Astrocyte of the hippocampus (primary cell): ENCODE measurements around the gene RNF149.

Source experiments
- DNase-seq: peaks from one replicate; pipeline ENCODE4 v3.0.0; 2011; ENCODE audit warnings: low read depth, low spot score

Gene RNF149

DNA sequence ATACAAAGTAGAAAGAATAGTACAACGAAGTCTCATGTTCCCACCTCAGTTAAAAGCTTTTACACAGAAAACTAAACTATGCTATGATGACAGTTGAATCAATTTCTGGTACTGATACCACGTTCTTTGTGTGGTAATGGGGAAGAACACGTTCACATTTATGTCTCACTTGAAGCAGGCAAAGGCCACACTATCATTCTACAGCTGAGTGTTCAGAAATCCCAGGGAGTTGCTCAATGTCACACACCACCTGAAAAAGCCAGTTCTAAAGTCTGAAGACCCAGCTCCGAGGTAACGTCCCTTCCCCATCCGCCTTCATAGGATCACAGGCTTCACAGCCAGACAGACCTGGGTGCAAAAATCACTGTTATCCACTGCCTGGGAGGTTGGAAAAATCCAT lies 8.9 kb downstream of the RNF149 start:
- no peak for DNase-seq

DNA sequence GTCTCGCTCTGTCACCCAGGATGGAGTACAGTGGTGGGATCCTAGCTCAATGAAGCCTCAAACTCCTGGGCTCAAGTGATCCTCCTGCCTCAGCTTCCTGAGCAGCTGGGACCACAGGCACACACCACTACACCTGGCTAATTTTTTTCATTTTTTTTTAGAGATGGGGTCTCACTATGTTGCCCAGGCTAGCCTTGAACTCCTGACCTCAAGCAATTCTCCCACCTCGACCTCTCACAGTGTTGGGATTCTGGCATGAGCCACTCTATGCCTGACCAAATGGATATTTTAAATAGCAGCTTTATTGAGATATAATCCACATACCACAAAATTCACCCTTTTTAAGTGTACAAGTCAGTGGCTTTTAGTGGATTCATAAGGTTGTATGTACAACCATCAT lies 11.1 kb downstream of the RNF149 start:
- DNase-seq: no peak

DNA sequence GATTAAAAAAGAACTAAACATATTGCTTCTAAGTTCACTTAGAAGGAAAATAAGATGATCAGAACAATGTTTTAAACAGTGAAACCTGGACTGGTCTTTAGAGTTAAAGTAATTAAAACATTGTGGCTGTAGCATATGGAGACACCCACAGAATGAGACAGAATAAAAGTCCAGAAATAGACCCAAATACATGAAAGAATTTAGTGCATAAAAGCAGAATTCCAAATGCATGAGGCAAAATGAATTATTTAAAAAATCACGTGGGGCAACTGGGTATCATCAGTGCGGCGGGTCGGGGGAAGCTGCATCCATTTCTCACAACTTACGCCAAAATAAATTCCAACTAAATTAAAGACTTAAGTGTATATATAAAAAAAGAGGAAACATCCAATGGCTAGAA lies 12.1 kb downstream of the RNF149 start:
- DNase-seq: no peak

DNA sequence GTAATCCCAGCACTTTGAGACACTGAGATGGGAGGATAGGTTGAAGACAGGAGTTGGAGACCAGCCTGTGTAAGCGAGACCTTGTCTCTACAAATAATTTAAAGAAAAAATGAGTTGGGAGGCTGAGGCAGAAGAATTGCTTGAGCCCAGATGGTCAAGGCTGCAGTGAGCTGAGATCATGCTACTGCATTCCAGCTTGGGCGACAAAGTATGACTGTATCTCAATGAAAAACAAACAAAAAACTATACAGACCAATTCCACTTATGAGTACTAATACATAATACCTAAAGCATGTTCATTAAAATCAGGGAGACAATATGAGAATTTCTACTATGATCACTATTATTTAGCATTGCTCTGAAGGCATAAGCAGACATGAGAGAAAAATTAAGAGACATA lies 12.6 kb downstream of the RNF149 start:
- peak; percentile 42 for DNase-seq

DNA sequence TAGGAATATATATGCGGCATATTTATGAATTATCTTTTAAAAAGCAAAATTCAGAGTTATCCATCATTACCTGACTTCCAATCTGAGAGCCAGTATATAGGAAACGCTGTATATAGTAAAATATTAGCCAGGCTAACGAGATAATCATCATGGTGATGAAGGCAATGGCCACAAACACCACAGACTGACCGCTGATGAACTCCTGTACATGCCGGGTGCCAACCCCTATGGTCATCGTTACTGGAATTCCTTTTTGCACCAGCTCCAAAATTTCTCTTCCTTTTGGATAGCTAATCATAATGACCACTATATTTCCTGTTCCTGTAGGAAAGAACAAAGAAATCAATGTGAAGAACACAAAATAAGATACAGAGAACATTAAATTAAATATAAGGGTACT lies 13.6 kb downstream of the RNF149 start:
- no peak for DNase-seq

DNA sequence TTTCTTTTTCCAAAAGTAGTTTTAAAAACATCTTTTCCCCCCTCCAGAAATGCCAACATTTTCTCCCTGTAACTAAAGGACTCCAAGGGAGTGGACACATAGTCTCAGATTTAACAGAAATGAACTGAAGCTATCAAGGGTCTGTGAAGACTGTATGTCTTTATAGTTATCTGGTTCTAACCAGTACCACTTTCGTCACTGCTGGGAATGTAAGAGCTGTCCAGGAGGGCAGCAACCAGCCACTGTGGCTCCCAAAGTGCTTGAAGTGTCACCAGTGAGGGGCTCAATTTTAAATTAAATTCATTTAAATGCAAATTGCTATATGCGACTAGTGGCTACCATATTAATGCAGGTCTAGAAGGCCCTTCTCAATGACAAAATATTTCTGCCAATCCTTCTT lies 15.0 kb downstream of the RNF149 start:
- no peak for DNase-seq

DNA sequence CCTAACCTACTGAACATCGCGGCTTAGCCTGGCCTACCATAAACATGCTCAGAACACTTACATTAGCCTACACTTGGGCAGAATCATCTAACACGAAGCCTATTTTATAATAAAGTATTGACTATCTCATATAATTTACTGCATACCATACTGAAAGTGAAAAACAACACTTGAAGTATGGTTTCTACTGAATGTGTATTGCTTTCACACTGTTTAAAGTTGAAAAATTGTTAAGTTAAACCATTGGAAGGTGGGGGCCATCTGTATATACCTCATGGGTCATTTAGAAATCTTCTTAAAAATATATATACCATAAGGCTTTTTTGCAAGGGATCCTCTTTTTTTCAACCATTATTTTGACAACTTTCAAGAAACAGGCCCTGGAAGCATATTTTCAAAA lies 16.5 kb downstream of the RNF149 start:
- DNase-seq: no peak

DNA sequence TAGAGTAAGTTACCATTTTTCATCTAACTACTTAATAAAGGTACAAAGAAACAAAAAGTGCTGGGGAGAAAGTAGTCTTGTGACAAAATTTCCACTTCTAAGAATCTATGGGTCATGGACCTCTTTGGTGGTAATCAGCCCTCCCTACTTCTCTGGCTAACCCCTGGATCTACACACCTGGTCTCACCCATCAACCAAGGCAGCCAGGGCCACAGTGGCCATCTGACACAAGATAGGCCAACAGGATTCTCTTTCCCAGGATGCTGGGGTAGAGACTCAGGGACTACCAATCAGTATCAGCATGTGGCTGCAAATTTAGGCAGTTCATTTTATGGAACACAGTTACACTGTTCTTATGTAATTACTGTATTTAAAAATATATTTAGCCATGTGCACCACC lies 17.8 kb downstream of the RNF149 start:
- DNase-seq: no peak

DNA sequence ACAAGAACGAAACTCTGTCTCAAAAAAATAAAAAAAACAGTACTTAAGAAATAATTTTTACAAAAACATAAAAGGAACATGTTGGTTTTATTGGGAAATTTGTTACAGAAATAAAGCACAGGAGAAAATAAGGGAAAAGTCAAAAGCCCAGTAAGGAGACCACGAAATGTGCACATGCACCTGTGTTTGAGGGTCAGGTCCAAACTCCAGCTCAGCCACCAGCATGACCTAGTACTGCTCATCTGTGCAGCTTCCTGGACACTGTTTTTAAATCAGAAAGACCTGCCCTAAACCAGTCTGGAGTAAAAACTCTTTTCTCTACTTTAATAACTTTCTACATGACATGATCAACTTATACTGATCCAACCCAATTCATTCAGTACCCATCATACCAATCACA lies 21.2 kb downstream of the RNF149 start:
- no peak for DNase-seq

DNA sequence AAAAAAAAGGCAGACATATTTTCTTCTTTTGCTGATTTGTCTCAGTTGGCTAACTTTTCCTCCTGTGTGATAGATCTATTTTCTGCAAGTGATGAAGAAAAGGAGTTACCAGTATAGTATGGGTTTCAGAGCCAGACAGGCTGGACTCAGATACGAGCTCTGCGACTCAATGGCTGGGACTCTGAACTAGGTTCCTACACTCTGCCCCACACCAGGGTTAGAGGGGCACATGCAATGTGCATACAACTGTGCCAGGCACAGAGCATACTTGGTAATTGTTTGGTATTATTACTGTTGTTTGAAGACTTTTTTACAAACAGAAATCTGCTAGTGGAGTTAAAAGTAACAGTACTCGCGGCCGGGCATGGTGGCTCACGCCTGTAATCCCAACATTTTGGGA lies 21.8 kb downstream of the RNF149 start:
- DNase-seq: no peak

DNA sequence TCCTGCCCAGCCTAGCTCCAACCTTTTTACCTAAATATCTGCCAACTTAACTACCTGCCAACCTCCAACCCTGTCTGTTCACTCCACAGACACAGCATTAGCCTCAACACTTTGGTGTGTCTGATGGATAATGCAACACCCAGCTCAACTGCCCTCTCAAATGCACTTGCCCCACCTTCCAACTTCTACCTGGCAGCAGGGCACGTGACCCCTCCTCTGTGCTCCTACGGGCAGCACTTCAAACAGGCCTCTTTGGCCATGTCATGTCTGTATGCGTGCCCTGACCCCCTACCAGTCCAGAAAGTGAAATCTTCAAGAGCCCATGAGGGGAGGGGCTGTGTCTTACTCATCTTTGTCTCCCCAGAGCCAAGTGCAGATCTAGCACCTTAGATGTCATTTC lies 25.5 kb downstream of the RNF149 start:
- DNase-seq: no peak

DNA sequence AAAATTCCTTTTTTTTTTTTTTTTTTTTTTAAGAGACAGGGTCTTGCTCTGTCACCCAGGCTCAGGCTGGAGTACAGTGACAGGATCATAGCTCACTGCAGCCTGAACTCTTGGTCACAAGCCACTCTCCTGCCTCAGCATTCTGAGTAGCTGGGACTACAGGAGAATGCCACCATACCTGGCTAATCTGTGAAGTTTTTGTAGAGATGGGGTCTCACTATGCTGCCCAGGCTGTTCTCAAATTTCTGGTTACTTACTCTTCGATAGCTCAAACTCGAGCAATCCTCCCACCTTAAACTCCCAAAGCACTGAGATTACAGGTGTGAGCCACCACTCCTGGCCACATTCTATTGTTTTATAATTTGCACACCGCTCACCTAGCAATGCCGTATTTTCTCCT lies 27.0 kb downstream of the RNF149 start:
- DNase-seq: no peak

DNA sequence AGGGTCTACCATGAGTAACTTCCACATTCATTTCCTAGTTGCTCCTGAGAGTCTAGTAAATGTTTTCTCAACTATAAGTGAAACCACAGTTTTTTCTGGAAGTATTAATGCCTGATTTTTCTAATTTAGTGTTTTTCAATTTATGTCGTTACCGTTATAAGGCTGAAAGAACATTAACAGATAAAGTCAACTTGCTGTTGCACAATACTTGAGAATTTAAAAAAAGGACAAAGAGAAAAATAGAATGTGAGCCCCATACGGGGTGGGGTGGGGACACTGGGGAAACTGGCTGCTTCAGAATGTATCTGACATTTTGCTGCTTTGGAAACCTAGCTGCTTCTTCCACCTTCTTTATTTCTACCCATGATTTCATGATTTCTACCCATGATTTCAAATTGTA lies 29.6 kb downstream of the RNF149 start:
- DNase-seq: no peak

DNA sequence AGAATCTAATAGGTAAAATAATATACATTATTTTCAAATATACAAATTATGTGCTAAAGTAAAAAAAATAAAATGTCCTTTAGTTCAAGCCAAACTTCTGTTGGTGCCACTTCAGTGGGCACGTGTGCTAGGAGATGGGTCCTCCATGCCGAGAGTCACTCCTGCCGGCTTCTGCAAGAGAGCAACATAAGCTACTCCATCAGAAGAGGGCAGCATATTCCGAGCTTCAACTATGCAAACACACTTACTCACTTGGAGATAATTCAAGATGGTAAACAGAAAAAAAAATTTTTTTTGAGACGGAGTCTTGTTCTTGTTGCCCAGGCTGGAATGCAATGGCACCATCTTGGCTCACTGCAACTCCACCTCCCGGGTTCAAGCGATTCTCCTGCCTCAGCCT lies 31.4 kb downstream of the RNF149 start:
- DNase-seq: peak; percentile 38

DNA sequence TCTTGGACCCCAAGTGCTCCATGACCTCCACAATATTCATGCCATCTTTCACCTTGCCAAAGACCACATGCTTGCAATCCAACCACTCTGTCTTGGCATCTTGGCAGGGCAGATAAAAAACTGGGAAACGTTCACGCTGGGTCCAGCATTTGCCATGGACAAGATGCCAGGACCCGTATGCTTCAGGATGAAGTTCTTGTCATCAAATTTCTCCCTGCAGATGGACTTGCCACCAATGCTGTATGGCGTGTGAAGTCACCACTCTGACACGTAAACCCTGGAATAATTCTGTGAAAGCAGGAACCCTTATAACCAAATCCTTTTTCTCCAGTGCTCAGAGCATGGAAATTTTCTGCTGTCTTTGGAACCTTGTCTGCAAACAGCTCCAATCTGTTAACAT lies 34.4 kb downstream of the RNF149 start:
- DNase-seq: no peak

DNA sequence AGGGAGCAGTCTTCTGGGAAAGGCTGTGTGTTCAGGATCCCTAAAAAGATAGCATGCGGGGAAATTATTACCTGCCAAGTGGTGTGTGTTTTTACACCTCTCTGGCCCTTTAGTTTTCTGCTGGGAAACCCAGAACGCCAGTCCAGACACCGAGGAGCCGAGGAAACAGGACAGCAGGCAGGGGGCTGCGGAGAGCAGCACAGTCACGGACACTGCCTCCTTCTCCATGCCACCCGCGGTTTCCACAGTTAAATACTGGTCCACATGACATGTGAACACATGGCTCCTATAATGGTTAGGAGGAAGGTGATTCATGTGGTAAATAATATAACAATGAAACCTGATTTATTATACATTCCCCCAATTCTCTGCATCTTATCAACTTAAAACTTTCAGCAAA lies 35.4 kb downstream of the RNF149 start:
- DNase-seq: no peak

DNA sequence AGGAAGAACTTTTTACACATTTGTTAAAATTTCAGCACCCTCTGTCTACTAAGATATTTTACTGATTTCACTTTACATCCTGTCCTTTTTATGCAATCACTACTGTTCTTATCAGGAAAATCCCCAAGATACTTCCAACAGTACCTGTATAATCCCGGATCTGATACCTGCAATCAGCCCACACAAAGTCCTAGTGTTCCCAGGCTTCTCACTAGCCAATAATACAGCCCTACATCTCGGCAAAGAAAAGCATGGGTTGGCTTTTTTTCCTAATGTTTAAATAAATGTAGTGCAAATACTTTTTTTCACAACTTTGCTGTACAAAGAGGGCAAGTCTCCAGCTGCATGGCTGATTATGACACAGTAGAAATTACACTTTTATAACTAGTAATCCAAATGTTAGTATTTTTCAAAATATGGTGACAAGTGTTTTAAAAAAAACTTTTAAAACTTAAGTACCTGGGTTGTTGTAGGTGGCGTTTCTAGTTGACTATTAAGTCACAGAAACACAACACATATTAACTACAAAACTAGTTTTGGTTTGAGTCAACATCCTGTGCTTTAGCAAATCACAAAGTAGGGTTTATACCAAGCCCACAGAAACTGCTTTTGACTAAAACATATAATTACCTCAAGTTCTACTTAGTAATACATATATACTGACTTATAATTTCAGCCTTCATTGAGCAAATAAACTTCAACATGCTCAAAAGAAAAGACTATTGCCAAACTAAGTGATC lies 36.3 kb downstream of the RNF149 start:
- DNase-seq: no peak

DNA sequence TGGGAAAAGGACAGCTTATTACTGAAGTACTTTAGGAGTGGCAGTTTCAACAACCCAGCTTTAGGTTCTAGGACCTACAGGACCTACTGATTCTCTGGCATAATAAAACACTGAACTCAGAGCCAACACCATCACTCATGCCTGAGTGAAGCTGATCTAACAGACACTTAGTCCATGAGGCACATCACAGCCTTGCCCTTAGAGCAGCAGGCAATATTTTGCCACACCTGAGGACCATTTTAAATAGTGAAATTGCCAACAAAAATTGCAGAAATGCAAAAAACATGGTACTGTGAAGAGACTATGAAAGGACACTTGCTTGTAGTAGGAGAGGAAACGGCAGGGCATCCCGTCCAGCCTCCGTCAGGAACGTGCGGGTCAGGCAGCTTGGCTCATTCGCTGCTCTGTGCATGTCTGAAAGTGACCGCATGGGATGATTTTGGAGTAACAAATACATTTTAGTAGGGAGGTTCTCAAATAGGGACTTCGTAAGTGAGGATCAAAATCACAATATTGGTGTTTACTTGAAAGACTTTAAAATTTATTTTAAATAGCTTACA lies 37.7 kb downstream of the RNF149 start:
- DNase-seq: no peak

DNA sequence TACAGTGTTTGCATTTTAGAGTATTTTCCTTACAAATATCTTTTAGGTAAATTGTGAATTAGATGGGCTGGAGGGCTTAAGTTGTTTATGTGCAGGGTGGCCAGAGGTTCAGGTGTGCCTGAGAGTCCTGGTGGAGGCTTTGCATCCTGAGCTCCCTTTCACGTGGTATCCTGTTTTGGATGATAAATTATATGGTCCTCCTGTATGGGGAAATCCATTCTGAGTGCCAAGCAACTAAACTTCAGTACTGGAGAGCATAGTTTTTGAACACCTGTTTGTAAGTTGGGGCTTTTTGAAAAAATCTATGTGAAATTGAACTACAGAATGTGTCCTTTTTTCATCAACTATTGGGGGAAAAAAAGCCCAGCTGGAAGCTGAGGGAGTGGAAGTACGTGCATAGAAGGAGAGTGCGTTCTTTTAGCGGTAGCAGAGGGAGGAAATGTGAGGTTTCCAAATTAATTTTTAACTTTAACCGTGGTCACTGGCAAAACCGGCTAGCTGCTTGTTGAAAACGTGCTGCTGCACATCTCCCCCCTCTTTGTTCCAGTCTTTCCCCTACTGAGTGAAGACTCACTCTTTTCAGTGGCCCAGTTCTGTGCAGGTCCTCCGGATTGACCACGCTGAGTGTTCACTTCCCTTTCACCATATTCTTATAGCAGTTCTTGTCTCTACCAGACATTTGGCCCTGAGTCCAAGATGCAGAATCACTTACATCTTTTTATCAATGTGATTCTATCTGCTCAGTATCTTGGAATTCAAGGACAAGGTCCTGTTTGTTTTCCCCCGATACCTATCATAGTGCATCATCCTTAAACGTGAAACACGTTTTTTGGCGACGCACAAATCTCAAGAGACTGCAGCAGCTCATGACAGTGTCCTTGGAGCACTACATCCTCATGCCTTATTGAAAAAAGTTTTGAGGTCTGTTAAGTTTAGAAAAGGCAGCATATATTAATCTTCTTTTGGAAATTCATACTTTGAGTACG lies 40.5 kb downstream of the RNF149 start:
- no peak for DNase-seq

DNA sequence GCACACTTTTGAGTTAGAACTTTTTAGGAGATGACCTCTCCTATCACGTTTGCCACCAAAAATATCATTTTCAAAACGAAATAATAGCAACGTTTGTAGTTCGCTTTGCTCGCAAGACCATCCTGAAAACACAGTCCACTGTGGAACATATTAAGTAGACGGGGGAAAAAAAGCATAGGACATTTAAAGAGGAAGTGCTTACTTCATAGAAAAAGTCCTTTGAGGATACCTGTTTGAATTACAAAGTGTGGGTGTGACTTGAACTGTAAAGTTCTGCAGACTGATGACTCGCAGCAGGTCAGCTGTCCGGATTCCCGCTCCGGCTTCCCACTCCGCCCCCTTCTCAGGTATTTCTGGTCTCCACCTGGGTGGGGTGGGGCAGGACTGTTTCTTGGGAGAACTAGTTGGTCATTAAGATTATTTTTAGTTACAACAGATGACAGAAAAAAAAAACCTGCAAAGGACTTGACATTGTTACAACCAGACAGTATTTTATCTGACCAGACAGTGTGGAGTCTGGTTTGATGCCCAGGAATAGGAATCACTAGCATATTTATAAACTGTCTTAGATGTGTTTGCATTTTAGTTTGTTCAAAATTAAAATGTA lies 42.5 kb downstream of the RNF149 start:
- no peak for DNase-seq

DNA sequence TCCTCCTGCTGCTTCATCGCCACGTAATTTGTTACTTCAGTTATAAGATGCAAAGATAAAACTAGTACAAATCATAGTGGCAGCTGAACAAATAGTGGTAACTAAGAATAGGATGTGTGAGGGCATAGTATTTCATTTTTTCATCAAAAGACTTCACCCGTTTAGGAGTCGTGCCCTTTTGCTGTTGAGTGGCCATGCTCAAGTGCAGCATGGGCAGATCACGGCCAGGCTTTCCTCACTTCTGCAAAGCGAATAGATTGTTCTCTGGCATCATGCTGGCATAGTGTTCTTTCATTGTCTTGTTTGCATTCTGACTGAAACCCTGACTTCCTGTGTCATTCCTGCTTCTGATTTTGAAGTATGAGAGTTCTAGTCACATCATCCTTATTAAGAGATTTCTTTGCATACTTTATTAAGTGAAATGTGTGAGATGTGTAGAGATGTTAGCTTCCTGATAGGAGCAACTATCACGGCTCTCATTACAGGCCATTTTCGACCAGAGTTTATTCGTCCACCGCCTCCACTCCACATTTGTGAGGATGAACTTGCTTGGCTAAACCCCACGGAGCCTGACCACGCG lies 44.1 kb downstream of the RNF149 start:
- DNase-seq: no peak

DNA sequence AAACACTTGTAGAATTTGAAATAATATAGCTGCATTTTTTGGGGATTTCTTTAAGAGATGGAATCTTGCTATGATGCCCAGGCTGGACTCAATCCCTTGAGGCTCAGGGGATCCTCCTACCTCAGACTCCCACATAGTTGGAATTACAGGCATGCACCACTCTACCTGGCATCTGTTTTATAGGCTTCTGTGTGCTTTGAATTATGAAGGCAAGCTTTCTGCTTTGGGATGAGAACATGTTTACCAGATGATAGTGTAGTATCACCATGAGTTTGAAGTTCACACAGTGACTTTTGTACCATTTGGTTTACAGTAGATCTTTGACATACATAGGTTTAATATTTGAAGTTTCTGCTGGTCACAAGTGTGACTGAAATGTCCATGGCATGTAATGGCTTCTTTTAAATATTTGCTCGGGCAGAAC lies 45.1 kb downstream of the RNF149 start:
- no peak for DNase-seq
